SH-SY5Y (cell line): Measurements from ENCODE around the gene FCRL4.

ENCODE experiments used
- GATA2 ChIP-seq: IDR thresholded peaks from 2 replicates; pipeline ENCODE4 v1.6.1; 2011; ENCODE audit warnings: mild to moderate bottlenecking, low read depth, low read length
- GATA3 ChIP-seq: IDR thresholded peaks from 2 replicates; pipeline ENCODE4 v1.6.1; 2011; ENCODE audit warnings: low read depth, mild to moderate bottlenecking, low read length, moderate library complexity

- TF ChIP-seq GATA2, result no peak
- TF ChIP-seq GATA3, result no peak
Measured at GRCh38 chr1:157584503-157584902, 13.4 kb downstream of the FCRL4 start.
